Measurements from ENCODE around the gene PSMD12.

DNA sequence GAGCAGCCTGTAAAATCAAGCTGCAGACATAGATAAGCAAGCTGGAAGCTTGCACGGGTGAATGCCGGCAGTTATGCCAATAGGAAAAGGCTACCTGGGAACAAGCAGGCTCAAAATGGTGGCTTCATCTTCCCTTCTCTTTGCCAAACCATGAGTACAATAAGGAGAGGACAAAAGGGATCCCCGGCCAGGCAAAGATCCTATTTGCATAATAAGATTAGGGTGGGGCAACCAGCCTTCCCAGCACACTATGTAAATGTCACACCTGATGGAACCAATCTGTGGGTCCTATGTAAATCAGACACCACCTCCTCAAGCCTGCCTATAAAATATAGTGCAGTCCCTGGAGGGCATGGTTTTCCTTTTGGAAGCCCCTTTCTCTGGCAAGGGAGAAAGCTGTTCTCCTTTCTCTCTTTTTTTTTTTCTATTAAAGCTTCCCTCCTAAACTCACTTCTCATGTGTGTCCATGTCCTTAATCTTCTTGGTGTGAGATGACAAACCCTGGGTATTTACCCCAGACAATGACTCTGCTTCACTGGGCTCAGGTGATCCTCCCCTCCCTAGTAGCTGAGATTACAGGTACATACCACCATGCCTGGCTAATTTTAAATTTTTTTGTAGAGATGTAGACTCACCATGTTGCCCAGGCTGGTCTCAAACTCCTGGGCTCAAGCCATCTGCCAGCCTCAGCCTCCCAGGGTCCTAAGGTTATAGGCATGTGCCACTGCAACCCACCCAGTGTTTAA, 44.2 kb downstream of the PSMD12 start:
- no peak for TF ChIP-seq CTCF (conservative IDR thresholded peaks at IDR 0.05; ENCODE audit: low read length)
- no peak for TF ChIP-seq EZH2phosphoT487 (IDR thresholded peaks at IDR 0.05; ENCODE audit: borderline replicate concordance, low read depth, low read length)
